ENCODE results near the gene LRRC51. TPM values are rescaled to one million over a fixed set of nuclear protein-coding genes. Genes with fewer than 3 reads are reported as not detected.

LRRC51 gene
- 3.7 and 6.7 TPM in 2 replicates for total RNA-seq

GRCh38 chr11:72080326-72081183 lies at the start of gene LRRC51, which contains the start of gene NUMA1:
LRRC51 (plus strand) TSS chr11:72080850; CDS start chr11:72089084, 8,234 bp downstream.
NUMA1 (minus strand) TSS chr11:72080542; CDS start chr11:72035943, 44,599 bp downstream.
- TF ChIP-seq CTCF (conservative IDR thresholded peaks at IDR 0.05; ENCODE audit: low read depth, low read length): no peak
- peak; percentile 97 for DNase-seq (ENCODE audit: low read depth)
- H3K4me3 ChIP-seq (ENCODE audit: low read depth, low read length): peak within 1 kb of the TSS; percentile 68

- TF ChIP-seq CTCF (conservative IDR thresholded peaks at IDR 0.05; ENCODE audit: low read depth, low read length): no peak
- no peak for DNase-seq (ENCODE audit: low read depth)
Measured at GRCh38 chr11:72036687-72037086, 44.0 kb upstream of the LRRC51 start.

GRCh38 chr11:72037554-72038311 lies 42.9 kb upstream of the LRRC51 start:
- DNase-seq (ENCODE audit: low read depth): no peak
- H3K4me3 ChIP-seq (ENCODE audit: low read depth, low read length): no peak overlapping the region
- no peak for TF ChIP-seq CTCF (conservative IDR thresholded peaks at IDR 0.05; ENCODE audit: low read depth, low read length)

More at GRCh38 chr11:72036687-72037086, 44.0 kb upstream of the LRRC51 start:
- H3K4me3 ChIP-seq (ENCODE audit: low read depth, low read length): no peak overlapping the region

GRCh38 chr11:72038491-72038890 lies 42.2 kb upstream of the LRRC51 start:
- peak overlapping the region; percentile 77 for H3K4me3 ChIP-seq (ENCODE audit: low read depth, low read length)
- TF ChIP-seq CTCF (conservative IDR thresholded peaks at IDR 0.05; ENCODE audit: low read depth, low read length): no peak
- DNase-seq (ENCODE audit: low read depth): no peak

GRCh38 chr11:72039031-72039855 lies 41.4 kb upstream of the LRRC51 start:
- peak overlapping the region; percentile 77 for H3K4me3 ChIP-seq (ENCODE audit: low read depth, low read length)
- TF ChIP-seq CTCF (conservative IDR thresholded peaks at IDR 0.05; ENCODE audit: low read depth, low read length): no peak
- DNase-seq (ENCODE audit: low read depth): no peak

GRCh38 chr11:72039856-72040401 lies 40.7 kb upstream of the LRRC51 start:
- TF ChIP-seq CTCF (conservative IDR thresholded peaks at IDR 0.05; ENCODE audit: low read depth, low read length): no peak
- DNase-seq (ENCODE audit: low read depth): no peak

More at GRCh38 chr11:72039856-72040401, 40.7 kb upstream of the LRRC51 start:
- H3K4me3 ChIP-seq (ENCODE audit: low read depth, low read length): peak overlapping the region; percentile 77
